ENCODE measurements around the gene UBE4B.

DNA sequence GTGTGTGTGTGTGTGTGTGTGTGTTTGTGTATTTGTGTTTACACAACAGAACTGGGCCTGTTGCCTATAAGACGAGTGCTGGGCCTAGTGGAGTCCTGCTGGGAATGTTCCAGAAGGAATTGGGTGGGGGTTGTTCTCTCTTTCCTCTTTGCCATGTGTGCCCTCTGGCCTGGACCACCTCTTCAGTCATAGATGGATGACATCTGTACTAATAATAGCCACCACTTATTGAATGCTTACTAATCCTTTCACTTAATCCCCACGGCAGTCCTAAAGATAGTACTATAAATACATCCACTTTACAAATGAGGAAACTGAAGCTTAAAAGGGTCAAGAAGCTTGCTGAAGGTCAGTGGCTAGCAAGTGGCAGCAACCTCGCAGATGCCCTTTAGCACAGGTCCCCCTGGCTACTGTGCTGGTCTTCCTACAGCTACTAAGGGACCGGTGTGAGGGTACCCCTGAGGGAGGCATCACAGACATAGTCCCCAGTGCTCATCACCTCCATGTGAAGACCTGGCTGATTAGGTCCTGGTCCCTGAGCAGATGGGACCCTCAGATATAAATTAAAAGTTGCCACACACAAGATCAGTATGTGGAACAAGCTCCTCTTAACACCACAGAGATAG is 122.4 kb downstream of the UBE4B start:
- TF ChIP-seq, protein P1, sequence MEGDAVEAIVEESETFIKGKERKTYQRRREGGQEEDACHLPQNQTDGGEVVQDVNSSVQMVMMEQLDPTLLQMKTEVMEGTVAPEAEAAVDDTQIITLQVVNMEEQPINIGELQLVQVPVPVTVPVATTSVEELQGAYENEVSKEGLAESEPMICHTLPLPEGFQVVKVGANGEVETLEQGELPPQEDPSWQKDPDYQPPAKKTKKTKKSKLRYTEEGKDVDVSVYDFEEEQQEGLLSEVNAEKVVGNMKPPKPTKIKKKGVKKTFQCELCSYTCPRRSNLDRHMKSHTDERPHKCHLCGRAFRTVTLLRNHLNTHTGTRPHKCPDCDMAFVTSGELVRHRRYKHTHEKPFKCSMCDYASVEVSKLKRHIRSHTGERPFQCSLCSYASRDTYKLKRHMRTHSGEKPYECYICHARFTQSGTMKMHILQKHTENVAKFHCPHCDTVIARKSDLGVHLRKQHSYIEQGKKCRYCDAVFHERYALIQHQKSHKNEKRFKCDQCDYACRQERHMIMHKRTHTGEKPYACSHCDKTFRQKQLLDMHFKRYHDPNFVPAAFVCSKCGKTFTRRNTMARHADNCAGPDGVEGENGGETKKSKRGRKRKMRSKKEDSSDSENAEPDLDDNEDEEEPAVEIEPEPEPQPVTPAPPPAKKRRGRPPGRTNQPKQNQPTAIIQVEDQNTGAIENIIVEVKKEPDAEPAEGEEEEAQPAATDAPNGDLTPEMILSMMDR (conservative IDR thresholded peaks at IDR 0.05; ENCODE audit: low read depth in 2 of 2): no peak
- TF ChIP-seq POLR2AphosphoS5 (IDR thresholded peaks at IDR 0.05; ENCODE audit: low read depth) (no peak), EZH2 (IDR thresholded peaks at IDR 0.05; ENCODE audit: low read depth, unreplicated experiment) (no peak), ZNF114 (CRISPR knock-in tag; IDR thresholded peaks at IDR 0.05) (no peak), EZH2phosphoT487 (IDR thresholded peaks at IDR 0.05; ENCODE audit: unreplicated experiment) (no peak), STAT1 (IDR thresholded peaks at IDR 0.05; ENCODE audit: unreplicated experiment) (no peak), ETS1 (IDR thresholded peaks at IDR 0.05) (no peak), CREB1 (CRISPR knock-in tag; IDR thresholded peaks at IDR 0.05; ENCODE audit: low read depth) (no peak), JUNB (IDR thresholded peaks at IDR 0.05; ENCODE audit: unreplicated experiment) (no peak)
- TF ChIP-seq, protein P2, sequence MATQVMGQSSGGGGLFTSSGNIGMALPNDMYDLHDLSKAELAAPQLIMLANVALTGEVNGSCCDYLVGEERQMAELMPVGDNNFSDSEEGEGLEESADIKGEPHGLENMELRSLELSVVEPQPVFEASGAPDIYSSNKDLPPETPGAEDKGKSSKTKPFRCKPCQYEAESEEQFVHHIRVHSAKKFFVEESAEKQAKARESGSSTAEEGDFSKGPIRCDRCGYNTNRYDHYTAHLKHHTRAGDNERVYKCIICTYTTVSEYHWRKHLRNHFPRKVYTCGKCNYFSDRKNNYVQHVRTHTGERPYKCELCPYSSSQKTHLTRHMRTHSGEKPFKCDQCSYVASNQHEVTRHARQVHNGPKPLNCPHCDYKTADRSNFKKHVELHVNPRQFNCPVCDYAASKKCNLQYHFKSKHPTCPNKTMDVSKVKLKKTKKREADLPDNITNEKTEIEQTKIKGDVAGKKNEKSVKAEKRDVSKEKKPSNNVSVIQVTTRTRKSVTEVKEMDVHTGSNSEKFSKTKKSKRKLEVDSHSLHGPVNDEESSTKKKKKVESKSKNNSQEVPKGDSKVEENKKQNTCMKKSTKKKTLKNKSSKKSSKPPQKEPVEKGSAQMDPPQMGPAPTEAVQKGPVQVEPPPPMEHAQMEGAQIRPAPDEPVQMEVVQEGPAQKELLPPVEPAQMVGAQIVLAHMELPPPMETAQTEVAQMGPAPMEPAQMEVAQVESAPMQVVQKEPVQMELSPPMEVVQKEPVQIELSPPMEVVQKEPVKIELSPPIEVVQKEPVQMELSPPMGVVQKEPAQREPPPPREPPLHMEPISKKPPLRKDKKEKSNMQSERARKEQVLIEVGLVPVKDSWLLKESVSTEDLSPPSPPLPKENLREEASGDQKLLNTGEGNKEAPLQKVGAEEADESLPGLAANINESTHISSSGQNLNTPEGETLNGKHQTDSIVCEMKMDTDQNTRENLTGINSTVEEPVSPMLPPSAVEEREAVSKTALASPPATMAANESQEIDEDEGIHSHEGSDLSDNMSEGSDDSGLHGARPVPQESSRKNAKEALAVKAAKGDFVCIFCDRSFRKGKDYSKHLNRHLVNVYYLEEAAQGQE (IDR thresholded peaks at IDR 0.05; ENCODE audit: unreplicated experiment): no peak

Measured in GM23338 (cell line).